GM23248 (cell line): ENCODE results near the gene NALCN.

ENCODE experiments used
- EZH2 ChIP-seq: fragments of 200-600 bp; sonication (generic); IDR thresholded peaks from 2 replicates; pipeline ENCODE4 v1.6.1; 2018; ENCODE audit warnings: antibody characterized with exemption, mild to moderate bottlenecking; ENCODE audit not compliant: insufficient read depth, poor library complexity, severe bottlenecking
- EZH2phosphoT487 ChIP-seq: fragments of 200-600 bp; sonication (generic); IDR thresholded peaks from 2 replicates; pipeline ENCODE4 v1.6.1; 2018; ENCODE audit warnings: antibody characterized with exemption, moderate library complexity, mild to moderate bottlenecking, low read depth; ENCODE audit not compliant: insufficient read depth

DNA sequence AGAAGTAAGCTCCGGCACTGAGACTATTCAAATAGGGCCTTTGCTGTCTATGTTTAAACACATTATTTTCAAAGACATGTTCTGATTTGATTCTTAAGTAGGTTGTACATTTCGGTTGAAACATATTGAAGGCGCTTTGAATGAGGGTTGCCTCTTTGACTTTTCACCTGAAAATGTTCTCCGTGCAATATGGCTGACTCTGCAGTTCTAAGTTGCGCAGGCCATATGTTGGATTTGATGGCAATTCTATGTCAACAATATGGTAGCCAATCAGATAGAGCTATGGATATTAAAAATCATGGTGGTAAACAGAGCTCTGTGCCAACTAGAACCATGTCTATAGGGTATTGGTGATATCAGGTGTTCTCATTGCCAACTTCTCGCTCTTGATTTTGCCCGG is 307.3 kb downstream of the NALCN start:
- no peak for TF ChIP-seq EZH2
- TF ChIP-seq EZH2phosphoT487 = no peak
